ENCODE data around the gene SMPD3. TPM values are rescaled to one million over a fixed set of nuclear protein-coding genes. Genes with fewer than 3 reads are reported as not detected.

SMPD3 gene
- total RNA-seq, 4 donors from 2014 or later = 0.33 to 2.4 (median 1.3) TPM

GRCh38 chr16:68359398-68360191 is 88.7 kb downstream of the SMPD3 start:
- no peak for DNase-seq
- Histone ChIP-seq H3K4me3 (replicated peaks in 1 of 3) (no peak overlapping the region), H3K36me3 (peaks cover 17 to 21% of the 10 kb centered on the region in 2 donors), H3K27me3 (no peaks in the 10 kb centered on the region), H3K4me1 (peaks cover 10 to 12% of the 10 kb centered on the region in 2 donors), H3K9me3 (no peaks in the 10 kb centered on the region), H3K27ac (no peak overlapping the region)
- intact Hi-C loops (cut with DNase I) = no loop called here
- WGBS, 2 donors = 86 to 93% methylated on average over 13 of the region's 23 CpGs
- TF ChIP-seq CTCF (IDR thresholded peaks at IDR 0.05) (no peak), POLR2A (IDR thresholded peaks at IDR 0.05) (no peak)

GRCh38 chr16:68358951-68359350 is 89.4 kb downstream of the SMPD3 start:
- TF ChIP-seq CTCF (IDR thresholded peaks at IDR 0.05) (no peak), POLR2A (IDR thresholded peaks at IDR 0.05) (no peak)
- Histone ChIP-seq H3K4me1 (peaks cover 10 to 12% of the 10 kb centered on the region in 2 donors), H3K4me3 (replicated peaks in 1 of 3) (no peak overlapping the region), H3K9me3 (no peaks in the 10 kb centered on the region), H3K27ac (no peak overlapping the region), H3K36me3 (peaks cover 21% of the 10 kb centered on the region in 2 donors), H3K27me3 (no peaks in the 10 kb centered on the region)
- intact Hi-C loops (cut with DNase I) = no loop called here
- 79 to 96% methylated on average over 3 of the region's 13 CpGs for WGBS, 2 donors
- DNase-seq = no peak

- Histone ChIP-seq H3K4me3 (replicated peaks in 1 of 3) (no peak overlapping the region), H3K9me3 (no peaks in the 10 kb centered on the region), H3K27ac (no peak overlapping the region), H3K4me1 (peaks cover under 1 to 2% of the 10 kb centered on the region in 2 donors), H3K27me3 (no peaks in the 10 kb centered on the region), H3K36me3 (peaks cover 30% of the 10 kb centered on the region in 2 donors)
- TF ChIP-seq CTCF (IDR thresholded peaks at IDR 0.05) (no peak), POLR2A (IDR thresholded peaks at IDR 0.05) (no peak)
- intact Hi-C loops (cut with DNase I) = no loop called here
- WGBS, 2 donors = 94% methylated on average over 8 to 11 of the region's 11 CpGs
- DNase-seq = no peak
Measured at GRCh38 chr16:68357923-68358322, 90.4 kb downstream of the SMPD3 start.

- WGBS, 2 donors = 85 to 98% methylated on average over 8 to 9 of the region's 9 CpGs
- no peak for DNase-seq
- H3K27ac ChIP-seq = no peak overlapping the region
- H3K9me3 ChIP-seq = no peaks in the 10 kb centered on the region
- no peaks in the 10 kb centered on the region for H3K27me3 ChIP-seq
- peaks cover 30% of the 10 kb centered on the region in 2 donors for H3K36me3 ChIP-seq
- no peak overlapping the region for H3K4me3 ChIP-seq (replicated peaks in 1 of 3)
- H3K4me1 ChIP-seq = no peaks in the 10 kb centered on the region
- intact Hi-C loops (cut with DNase I) = no loop called here
- no peak for TF ChIP-seq CTCF (IDR thresholded peaks at IDR 0.05)
- no peak for TF ChIP-seq POLR2A (IDR thresholded peaks at IDR 0.05)
Measured at GRCh38 chr16:68357521-68357922, 90.8 kb downstream of the SMPD3 start.

- H3K36me3 ChIP-seq = peaks cover 30 to 35% of the 10 kb centered on the region in 2 donors
- no peaks in the 10 kb centered on the region for H3K27me3 ChIP-seq
- H3K27ac ChIP-seq = no peak overlapping the region
- TF ChIP-seq POLR2A (IDR thresholded peaks at IDR 0.05) = no peak
- TF ChIP-seq CTCF (IDR thresholded peaks at IDR 0.05) = no peak
- no peak for DNase-seq
- H3K4me1 ChIP-seq = no peaks in the 10 kb centered on the region
- WGBS, 2 donors = 88% methylated on average over 5 of the region's 5 CpGs; no CpG with 5 or more reads in 1 of the 2 donors
- intact Hi-C loops (cut with DNase I) = no loop called here
- no peak overlapping the region for H3K4me3 ChIP-seq (replicated peaks in 1 of 3)
- no peaks in the 10 kb centered on the region for H3K9me3 ChIP-seq
Measured at GRCh38 chr16:68356919-68357286, 91.4 kb downstream of the SMPD3 start.
